UCSD-AML1 (cell line): Measurements from ENCODE around the gene TIFAB.
A peak's percentile ranks its signal among the peaks of the same experiment; 100 is the strongest.

Experiments used
- DNase-seq: peaks from one replicate; lab custom pipeline; 2025; ENCODE audit not compliant: unreplicated experiment; lab: John Stamatoyannopoulos, UW

Gene TIFAB

GRCh38 chr5:135460246-135461033 lies 8.3 kb upstream of the TIFAB start:
- DNase-seq, result no peak

- peak; percentile 46 for DNase-seq
Observed at GRCh38 chr5:135458921-135459331, 6.8 kb upstream of the TIFAB start.

- no peak for DNase-seq
Observed at GRCh38 chr5:135458356-135458755, 6.2 kb upstream of the TIFAB start.

GRCh38 chr5:135457424-135458071 lies 5.4 kb upstream of the TIFAB start:
- DNase-seq, result peak; percentile 75

DNA sequence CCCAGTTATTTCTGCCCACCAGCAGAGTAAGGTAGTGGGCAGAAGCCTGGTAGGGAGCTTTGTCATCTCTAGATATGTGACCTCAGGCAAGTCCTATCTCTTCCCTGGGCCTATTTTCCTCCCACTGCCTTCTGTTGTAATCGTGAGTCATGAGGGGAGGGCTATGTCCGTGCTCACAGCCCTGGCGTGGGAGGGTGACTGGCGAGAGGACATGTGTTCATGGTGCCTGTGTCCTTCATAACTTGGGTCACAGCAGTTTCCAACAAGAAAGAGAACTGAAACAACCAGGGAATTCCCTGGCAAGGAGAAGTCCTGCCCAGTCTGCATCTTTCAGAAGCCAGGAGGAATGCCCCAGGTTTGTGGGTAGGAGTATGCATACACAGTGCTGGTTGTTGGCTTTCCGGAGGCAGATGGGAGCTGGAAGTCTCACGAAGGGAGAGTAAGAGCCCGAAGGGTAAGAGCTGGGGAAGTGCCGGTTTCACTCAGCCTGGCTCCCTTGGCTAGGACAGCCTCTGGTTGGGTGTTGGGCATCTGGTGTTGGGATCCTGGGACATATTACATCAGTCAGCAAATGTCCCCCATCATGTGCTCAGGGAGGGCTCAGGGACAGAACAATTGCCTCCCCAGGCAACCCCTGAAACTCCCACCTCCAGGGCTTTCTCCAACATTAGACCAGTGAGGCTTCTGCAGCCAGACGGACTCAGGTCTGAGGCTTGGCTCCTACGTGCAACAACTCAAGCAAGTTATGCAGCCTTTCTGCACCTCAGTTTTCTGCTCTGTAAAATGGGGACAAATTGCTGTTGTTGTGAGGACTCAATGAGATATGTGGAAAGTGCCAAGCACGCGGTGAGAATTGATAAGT lies 4.3 kb upstream of the TIFAB start:
- peak; percentile 55 for DNase-seq

GRCh38 chr5:135455876-135456237 lies 3.7 kb upstream of the TIFAB start:
- DNase-seq, result no peak

- no peak for DNase-seq
Observed at GRCh38 chr5:135454946-135455345, 2.8 kb upstream of the TIFAB start.

GRCh38 chr5:135453613-135454012 lies 1.5 kb upstream of the TIFAB start:
- no peak for DNase-seq

DNA sequence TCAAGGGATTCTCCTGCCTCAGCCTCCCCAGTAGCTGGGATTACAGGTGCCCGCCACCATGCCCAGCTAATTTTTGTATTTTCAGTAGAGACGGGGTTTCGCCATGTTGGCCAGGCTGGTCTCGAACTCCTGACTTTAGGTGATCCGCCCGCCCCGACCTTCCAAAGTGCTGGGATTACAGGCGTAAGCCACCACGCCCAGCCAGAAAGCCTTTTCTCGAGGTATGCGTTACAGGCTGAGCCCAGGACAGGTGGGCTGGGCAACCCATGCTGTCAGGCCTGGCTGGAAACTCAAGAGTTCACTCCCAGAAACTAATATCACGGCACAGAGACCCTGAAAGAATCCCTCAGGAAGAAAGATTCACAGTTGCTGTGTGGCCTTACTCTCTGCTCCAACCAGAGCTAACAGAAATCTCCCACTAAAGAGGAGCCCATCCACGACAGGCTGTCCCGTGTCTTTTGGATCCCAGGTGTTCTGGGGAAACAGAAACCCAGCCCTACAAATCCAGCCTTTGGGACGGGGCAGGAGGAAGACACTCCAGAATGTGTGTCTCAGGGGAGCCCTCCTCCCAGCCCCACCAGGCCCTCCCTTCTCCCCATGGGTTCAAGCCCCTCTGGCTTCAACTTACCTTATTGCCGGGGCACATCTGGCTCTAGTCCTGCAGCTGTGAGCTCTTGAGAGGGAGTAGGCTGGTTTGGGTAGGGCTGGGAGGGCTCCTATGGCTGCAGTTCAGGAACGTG lies 400 bp downstream of the TIFAB start:
- no peak for DNase-seq

- no peak for DNase-seq
Observed at GRCh38 chr5:135450952-135451351, 1.2 kb downstream of the TIFAB start.

DNA sequence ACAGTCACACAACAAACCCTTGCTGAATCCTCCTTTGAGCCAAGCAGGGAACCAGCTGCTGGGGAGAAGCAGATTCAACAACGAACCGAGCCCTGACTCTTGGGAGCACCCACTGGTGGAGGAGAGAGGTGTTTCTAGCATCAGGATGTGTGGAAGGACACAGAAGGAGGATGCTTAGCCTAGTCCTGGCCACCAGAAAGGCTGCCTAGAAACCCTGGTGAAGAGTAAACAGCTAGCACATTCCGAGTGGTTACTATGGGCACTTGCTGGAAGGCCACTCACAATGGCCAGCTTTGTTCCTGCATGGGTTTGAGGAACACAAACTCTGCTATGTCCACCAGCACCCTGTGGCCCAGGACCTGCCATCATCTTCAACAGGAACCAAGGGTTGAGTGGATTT lies 1.8 kb downstream of the TIFAB start:
- DNase-seq, result no peak

- no peak for DNase-seq
Observed at GRCh38 chr5:135449644-135450043, 2.5 kb downstream of the TIFAB start.

DNA sequence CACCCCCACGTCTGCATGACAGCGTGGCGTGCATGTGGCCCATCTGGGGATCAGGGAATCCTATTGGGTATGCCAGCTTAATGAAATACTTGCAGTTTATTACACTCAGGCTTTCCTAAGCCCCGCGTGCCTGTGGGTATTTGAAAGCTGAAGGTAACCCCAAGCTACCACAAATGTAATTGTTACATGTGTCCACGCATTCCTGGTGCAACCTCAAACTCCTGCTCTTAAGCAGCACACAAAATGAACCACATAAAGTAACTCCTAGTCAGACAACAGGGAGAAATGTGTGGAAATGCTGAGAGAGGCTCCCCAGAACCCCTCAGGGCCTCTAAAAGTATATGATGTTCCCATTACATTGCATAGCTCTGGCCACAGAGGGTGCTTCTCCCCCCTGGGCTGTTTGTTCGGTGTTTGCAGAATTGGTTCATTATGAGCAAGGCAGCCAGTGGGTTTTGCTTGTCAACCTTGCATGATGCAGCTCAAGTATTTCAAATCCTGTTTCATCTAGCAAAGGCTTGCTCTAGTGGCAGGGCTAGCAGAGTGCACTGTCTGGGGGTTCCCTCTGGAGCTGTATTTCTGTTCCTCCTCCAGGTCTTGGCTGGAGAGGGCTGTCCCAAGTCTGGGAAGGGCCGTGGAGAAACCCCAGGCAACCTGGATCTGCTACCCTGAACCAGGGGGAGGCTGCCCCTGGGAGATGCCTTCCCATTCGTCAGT lies 3.2 kb downstream of the TIFAB start:
- no peak for DNase-seq

DNA sequence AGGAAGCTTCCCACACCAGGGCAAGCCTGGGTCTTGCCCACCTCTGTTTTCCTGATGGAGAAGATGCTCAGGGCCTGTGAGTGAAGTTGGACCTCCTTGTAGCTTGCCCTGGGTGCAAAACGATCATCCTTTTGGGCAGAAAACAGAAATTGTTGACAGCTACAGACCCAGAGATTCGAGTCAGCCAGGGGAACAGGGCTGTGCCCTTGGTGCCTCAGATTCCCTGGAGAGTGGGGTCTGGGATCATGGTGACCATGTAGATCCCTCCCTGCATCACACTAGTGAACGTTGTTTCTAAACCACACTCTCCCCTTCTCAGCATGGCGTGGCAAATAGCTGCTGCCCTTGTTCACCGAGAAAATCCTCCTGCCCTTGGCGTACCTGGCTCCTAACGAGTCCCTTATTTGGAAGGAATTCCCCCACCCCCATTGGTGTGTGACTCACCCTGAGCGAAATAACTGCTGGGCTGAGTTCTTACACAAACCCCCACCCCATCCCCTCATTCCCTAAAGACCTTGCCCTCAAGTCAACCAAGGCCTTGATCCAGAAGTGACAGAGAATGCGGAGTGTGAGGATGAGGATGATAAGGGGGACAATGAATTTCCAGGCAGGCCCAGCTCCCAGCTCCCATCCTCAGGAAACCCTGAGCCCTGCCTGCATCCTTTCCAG lies 3.9 kb downstream of the TIFAB start:
- DNase-seq, result no peak

GRCh38 chr5:135447298-135447929 lies 4.7 kb downstream of the TIFAB start, which contains the start of gene DCANP1:
Gene DCANP1 (minus strand): TSS chr5:135447348. CDS start chr5:135447108, 240 bp downstream.
- DNase-seq, result no peak

DNA sequence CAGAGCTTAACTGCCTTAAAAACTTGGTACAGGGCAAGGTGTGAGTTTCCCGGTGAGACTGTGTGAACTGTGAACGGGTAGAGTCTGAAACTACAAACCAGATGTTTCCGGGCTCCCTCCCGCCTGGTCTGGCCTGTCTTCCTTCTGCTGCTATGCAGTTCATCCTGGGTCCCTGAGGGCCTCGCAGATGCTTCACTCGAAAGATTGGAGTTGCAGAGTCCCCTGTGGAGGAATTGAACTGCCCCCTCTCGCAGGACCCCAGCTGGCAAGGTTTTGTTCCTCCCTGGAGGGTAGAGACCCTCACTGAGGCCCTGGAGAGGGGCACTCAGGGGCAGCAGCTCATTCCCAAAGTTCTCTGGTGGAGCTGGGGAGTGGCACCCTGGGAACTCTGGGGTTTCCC lies 5.5 kb downstream of the TIFAB start:
- no peak for DNase-seq

GRCh38 chr5:135446206-135446605 lies 5.9 kb downstream of the TIFAB start:
- DNase-seq, result no peak

DNA sequence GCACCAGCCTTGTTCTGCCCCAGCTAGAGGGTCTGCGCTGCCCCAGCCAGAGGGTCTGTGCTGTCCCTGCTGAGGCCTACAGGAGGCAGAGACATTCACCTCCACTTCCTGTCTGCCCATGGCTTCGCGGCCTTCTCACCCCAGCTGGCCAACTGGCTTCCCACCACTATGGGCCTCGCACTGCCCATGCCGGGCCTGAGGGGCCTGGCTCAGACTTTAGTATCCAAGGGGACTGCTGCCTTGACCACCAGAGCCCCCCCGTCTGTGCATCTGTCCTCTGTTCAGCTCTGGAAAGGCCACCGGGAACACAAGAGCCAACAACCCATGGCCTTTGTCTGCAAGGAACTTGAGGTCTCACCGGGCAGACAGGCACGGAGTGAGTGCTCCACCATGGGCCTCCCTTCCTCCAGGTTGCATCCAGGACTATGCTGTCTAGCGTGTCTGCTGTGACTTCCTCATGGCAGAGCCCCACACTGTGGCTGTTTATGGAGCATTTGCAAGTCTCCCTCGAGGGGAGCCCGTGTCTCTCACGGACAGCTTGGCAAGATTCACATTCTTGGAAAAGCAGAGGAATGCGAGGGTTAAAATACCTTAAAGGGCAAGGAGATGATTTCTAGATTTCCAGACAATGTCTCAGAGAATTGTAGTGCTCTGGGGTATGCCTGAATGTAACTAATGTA lies 6.7 kb downstream of the TIFAB start:
- no peak for DNase-seq

GRCh38 chr5:135444881-135445280 lies 7.3 kb downstream of the TIFAB start:
- no peak for DNase-seq
